Transverse colon (tissue), 4 donors: ENCODE measurements around the gene C14orf180. TPM values are rescaled to one million over a fixed set of nuclear protein-coding genes. Genes with fewer than 3 reads are reported as not detected.

ENCODE experiments used
- DNase-seq: peaks from one replicate; pipeline ENCODE4 v3.0.0-alpha.2; 2019
- H3K27ac ChIP-seq, 4 donors: fragments of 200-600 bp; sonication (generic); 2 replicates each; pipeline ENCODE4 v1.5.1; 2016 to 2018; ENCODE audit warnings: inconsistent platforms in 4 of 4
- H3K27me3 ChIP-seq: fragments of 200-600 bp; sonication (generic); 2 replicates; pipeline ENCODE4 v1.5.1; 2017; ENCODE audit warnings: inconsistent platforms
- H3K36me3 ChIP-seq, 4 donors: fragments of 200-600 bp; sonication (generic); 2 replicates each; pipeline ENCODE4 v1.5.1; 2017 to 2019; ENCODE audit warnings: inconsistent platforms in 4 of 4
- H3K4me1 ChIP-seq, 4 donors: fragments of 200-600 bp; sonication (generic); 2 replicates each; pipeline ENCODE4 v1.5.1; 2017 to 2020; ENCODE audit warnings: inconsistent platforms in 4 of 4
- H3K4me3 ChIP-seq, 4 donors: fragments of 200-600 bp; sonication (generic); 1 replicate in 1 of 4; 2 replicates in 3 of 4; pipeline versions ENCODE4 v1.5.1 to v1.6.1; 2017 to 2019; ENCODE audit warnings: inconsistent platforms in 4 of 4
- H3K9me3 ChIP-seq, 2 donors: fragments of 200-600 bp; sonication (generic); 2 replicates each; pipeline ENCODE4 v1.5.1; 2017 to 2019; ENCODE audit warnings: inconsistent platforms in 2 of 2
- EP300 ChIP-seq: sonication (generic); formaldehyde crosslinking; IDR thresholded peaks from one replicate; pipeline ENCODE4 v1.6.1; 2017; ENCODE audit warnings: antibody characterized with exemption, low read depth
- POLR2A ChIP-seq: fragments of 450-650 bp; IDR thresholded peaks from one replicate; pipeline ENCODE4 v1.6.1; 2016; ENCODE audit warnings: antibody characterized with exemption, mild to moderate bottlenecking, moderate library complexity
- POLR2AphosphoS5 ChIP-seq, 3 donors: sonication (generic); formaldehyde crosslinking; IDR thresholded peaks; one replicate each; pipeline ENCODE4 v1.6.1; 2016; ENCODE audit warnings: antibody characterized with exemption in 3 of 3
- whole genome bisulfite sequencing, 2 donors: methylation state at CpG; one replicate each; pipeline ENCODE4 v1.1.5; 2018; ENCODE audit warnings: low coverage in 1 of 2; 5-methylcytosine and 5-hydroxymethylcytosine counted together
- in situ Hi-C, 4 donors: fragments of 200-750 bp; cut with MboI; loops; one replicate each; pipeline versions ENCODE4 v1.15.0 to v1.15.1; 2017; ENCODE audit warnings: low sequenced_read_pairs in 3 of 4, low pct_ligation_motif_present in 1 of 4, low pct_unique_long_range_greater_than_20kb in 1 of 4
- intact Hi-C: fragments of 100-400 bp; cut with DNase I; formaldehyde crosslinking; loops from one replicate; pipeline ENCODE4 v1.15.1; 2023; ENCODE audit warnings: low total_unique reads
- total RNA-seq, 4 donors: library from RNA; depleted of rRNA; stranded (reverse); fragments of >200 nt; gene quantifications; one replicate each; pipeline ENCODE4 v1.1.0, GENCODE V29; 2016
- TF ChIP-seq, protein P1 (sequence below), 5 experiments: fragments of 200-600 bp in 3 of 5; fragments of 450-650 bp in 2 of 5; sonication (generic) in 3 of 5; IDR thresholded peaks; 1 replicate in 2 of 5; 2 replicates in 3 of 5; pipeline ENCODE4 v1.5.1; 2016 to 2017; ENCODE audit warnings: antibody characterized with exemption in 5 of 5, inconsistent platforms in 3 of 5, mild to moderate bottlenecking in 2 of 5, moderate library complexity in 1 of 5

The C14orf180 gene
- total RNA-seq, 4 donors from 2014 or later: 0.32 to 2.3 (median 1.1) TPM; not detected in 1

DNA sequence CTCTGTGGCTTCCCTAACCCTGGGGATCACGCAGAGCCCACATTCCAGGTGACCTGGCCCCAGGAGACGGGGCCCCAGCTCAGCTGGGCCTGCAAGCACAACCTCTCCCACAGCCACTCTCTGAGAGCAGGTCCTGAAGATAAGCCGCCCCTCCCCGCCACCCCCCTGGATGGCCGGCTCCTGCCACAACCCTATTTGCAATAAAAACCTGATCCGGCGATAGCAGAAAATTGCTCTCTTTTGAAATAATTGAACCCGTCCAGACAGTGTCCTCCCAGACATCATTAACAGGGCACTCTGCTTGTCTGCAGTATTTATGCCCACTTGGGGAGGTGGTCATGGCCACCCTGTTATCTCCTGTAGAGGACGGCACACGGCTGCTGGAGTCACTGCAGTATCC, 5.0 kb downstream of the C14orf180 start:
- DNase-seq: no peak
- 78% methylated on average over 10 of the region's 10 CpGs; no CpG with 5 or more reads in 1 of the 2 donors for WGBS, 2 donors

DNA sequence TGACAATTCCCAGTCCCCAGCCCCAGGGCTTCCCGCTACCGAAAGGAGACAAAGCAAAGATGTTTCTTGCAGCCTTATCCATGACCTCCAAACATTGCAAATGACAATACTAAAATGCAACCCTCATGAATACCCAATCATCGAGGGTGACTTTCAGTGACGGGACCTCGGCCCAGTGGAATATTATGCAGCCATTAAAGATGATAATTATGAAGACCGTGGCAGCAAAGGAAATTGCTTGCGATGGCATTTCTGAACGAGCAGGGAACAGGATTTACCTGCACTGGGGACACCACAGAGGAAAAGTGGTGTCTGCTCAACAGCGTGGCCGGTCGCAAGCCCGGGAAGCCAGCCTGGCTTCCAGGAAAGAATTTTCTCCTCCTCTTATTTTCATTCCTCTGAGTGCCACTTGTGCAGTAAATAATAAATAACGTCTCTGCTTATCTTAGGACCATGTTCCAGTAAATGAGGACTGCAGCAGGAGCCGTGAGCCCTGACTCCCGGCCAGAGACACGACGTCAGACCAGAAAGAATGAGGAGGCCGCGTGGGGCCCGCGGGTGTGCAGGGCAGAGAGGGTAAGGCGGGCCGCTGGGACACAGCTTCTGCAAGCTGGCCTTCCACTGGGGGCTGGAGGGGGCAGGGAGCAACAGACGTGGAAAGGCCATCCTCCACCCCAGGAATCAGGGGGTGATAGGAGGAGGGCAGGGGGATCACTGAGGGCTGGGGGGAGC, 6.6 kb downstream of the C14orf180 start:
- DNase-seq: no peak
- Histone ChIP-seq H3K4me3 (no peak overlapping the region), H3K4me1 (peaks cover 0 to 2% (median 0%) of the 10 kb centered on the region in 4 donors), H3K9me3 (no peaks in the 10 kb centered on the region), H3K27me3 (peaks cover 2% of the 10 kb centered on the region), H3K36me3 (no peaks in the 10 kb centered on the region), H3K27ac (no peak overlapping the region)
- 71 to 76% methylated on average over 7 to 24 of the region's 24 CpGs for WGBS, 2 donors
- TF ChIP-seq POLR2A (no peak), POLR2AphosphoS5 (IDR thresholded peaks at IDR 0.05) (no peak), EP300 (no peak)
- TF ChIP-seq, protein P1, sequence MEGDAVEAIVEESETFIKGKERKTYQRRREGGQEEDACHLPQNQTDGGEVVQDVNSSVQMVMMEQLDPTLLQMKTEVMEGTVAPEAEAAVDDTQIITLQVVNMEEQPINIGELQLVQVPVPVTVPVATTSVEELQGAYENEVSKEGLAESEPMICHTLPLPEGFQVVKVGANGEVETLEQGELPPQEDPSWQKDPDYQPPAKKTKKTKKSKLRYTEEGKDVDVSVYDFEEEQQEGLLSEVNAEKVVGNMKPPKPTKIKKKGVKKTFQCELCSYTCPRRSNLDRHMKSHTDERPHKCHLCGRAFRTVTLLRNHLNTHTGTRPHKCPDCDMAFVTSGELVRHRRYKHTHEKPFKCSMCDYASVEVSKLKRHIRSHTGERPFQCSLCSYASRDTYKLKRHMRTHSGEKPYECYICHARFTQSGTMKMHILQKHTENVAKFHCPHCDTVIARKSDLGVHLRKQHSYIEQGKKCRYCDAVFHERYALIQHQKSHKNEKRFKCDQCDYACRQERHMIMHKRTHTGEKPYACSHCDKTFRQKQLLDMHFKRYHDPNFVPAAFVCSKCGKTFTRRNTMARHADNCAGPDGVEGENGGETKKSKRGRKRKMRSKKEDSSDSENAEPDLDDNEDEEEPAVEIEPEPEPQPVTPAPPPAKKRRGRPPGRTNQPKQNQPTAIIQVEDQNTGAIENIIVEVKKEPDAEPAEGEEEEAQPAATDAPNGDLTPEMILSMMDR (IDR thresholded peaks at IDR 0.05): no peak
- intact Hi-C loops: no loop called here
- in situ Hi-C loops: no loop called here

More for the DNA sequence above, 5.0 kb downstream of the C14orf180 start:
- no peaks in the 10 kb centered on the region for H3K9me3 ChIP-seq
- intact Hi-C loops (no loop called here), in situ Hi-C loops (no loop called here)
- TF ChIP-seq, protein P1 (IDR thresholded peaks at IDR 0.05): no peak
- no peak for TF ChIP-seq POLR2A
- TF ChIP-seq POLR2AphosphoS5 (IDR thresholded peaks at IDR 0.05): no peak
- no peak for TF ChIP-seq EP300
- H3K4me3 ChIP-seq: no peak overlapping the region
- H3K27me3 ChIP-seq: peaks cover 2% of the 10 kb centered on the region
- no peak overlapping the region for H3K27ac ChIP-seq
- H3K36me3 ChIP-seq: no peaks in the 10 kb centered on the region
- peaks cover 0 to 16% (median 6%) of the 10 kb centered on the region in 4 donors for H3K4me1 ChIP-seq

DNA sequence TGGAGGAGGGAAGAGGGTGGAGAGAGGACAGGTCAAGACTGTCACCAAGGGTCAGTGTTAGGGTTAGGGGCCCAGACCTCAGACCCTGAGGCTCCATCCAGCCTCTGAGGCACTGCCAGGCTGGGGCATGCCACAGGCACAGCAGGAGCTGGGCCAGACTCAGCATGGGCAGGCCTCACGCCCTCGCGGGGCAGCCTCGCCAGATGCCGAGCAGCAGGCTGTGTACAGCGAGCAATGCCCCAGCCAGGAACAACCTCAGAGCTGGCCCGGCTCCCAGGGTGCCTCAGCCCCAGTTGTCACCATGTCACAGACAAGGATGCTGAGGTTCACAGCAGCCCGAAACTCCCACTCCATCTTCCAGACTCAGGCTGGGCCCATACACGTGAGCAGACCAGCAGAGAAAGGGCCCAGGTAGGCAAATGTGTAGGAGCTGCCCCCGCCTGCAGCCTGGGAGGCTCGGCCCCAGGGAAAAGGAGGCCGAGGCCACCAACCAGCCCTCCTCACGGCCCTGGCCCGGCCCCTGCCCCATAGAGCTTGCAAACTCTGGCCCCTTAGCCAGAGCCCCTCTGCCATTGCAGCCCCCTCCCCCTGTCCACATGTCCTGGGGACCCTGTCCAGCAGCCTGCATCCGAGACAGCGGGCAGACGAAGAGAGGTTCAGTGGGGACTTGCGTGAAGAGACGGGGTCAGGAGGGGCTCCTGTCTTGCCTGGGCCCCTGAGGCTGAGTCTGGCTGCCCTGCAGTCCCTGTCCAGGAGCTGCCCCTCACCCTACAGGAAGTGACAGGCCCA, 7.5 kb downstream of the C14orf180 start:
- H3K9me3 ChIP-seq: no peaks in the 10 kb centered on the region
- TF ChIP-seq POLR2A (no peak), POLR2AphosphoS5 (IDR thresholded peaks at IDR 0.05) (no peak), EP300 (no peak)
- TF ChIP-seq, protein P1 (IDR thresholded peaks at IDR 0.05): no peak
- no peak overlapping the region for H3K27ac ChIP-seq
- H3K4me1 ChIP-seq: no peaks in the 10 kb centered on the region
- in situ Hi-C loops: no loop called here
- H3K4me3 ChIP-seq: no peak overlapping the region
- no peak for DNase-seq
- intact Hi-C loops: no loop called here
- 73% methylated on average over 9 of the region's 19 CpGs; no CpG with 5 or more reads in 1 of the 2 donors for WGBS, 2 donors
- no peaks in the 10 kb centered on the region for H3K36me3 ChIP-seq
- no peaks in the 10 kb centered on the region for H3K27me3 ChIP-seq

DNA sequence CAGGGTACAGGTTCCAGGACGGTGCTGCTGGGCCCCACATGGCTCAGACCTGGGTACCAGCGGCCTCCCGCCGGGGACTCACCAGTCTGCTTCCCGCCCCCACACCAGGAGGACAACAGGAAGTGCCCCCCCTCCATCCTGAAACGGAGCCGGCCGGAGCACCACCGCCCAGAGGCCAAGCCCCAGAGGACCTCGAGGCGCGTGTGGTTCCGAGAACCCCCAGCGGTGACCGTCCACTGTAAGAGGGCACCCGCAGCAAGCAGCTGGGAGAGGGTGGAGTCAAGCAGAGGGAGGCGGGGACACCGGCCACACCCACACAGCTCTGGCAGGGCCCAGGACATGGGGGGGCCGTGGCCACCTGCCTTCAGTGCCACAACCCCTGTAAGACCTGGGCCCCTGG, 8.1 kb downstream of the C14orf180 start:
- Histone ChIP-seq H3K9me3 (no peaks in the 10 kb centered on the region), H3K27me3 (no peaks in the 10 kb centered on the region), H3K4me1 (no peaks in the 10 kb centered on the region), H3K4me3 (no peak overlapping the region), H3K27ac (no peak overlapping the region), H3K36me3 (no peaks in the 10 kb centered on the region)
- in situ Hi-C loops: no loop called here
- 25% methylated on average over 8 of the region's 19 CpGs; no CpG with 5 or more reads in 1 of the 2 donors for WGBS, 2 donors
- intact Hi-C loops: no loop called here
- TF ChIP-seq POLR2AphosphoS5 (IDR thresholded peaks at IDR 0.05) (no peak), EP300 (no peak), POLR2A (no peak)
- TF ChIP-seq, protein P1 (IDR thresholded peaks at IDR 0.05): no peak
- DNase-seq: no peak
